Epithelial cell of prostate (primary cell): ENCODE data around the gene PNKP.
"Not testable (repeated sequence)": the region's sequence is repeated elsewhere in the genome, so short reads cannot be mapped to it uniquely, and the experiment has no call there.

ENCODE experiments used
- DNase-seq: peaks from one replicate; pipeline ENCODE4 v3.0.0-alpha.2; 2011; ENCODE audit warnings: low read depth, low spot score
- H3K27ac ChIP-seq: fragments of 450-650 bp; 2 replicates; pipeline ENCODE4 v1.5.1; 2017; ENCODE audit warnings: mild to moderate bottlenecking

The PNKP gene

GRCh38 chr19:49829721-49830120, 37.7 kb downstream of the PNKP start:
- DNase-seq: no peak
- no peak overlapping the region for H3K27ac ChIP-seq

- DNase-seq: no peak
- H3K27ac ChIP-seq: no peak overlapping the region
These were observed 38.2 kb downstream of the PNKP start for GRCh38 chr19:49829200-49829599.

- H3K27ac ChIP-seq: no peak overlapping the region
- DNase-seq: no peak
These were observed 40.3 kb downstream of the PNKP start for GRCh38 chr19:49827034-49827433.

- no peak overlapping the region for H3K27ac ChIP-seq
- DNase-seq: no peak
These were observed 42.7 kb downstream of the PNKP start for GRCh38 chr19:49824662-49825061.

GRCh38 chr19:49823472-49823871, 43.9 kb downstream of the PNKP start:
- DNase-seq: no peak
- no peak overlapping the region for H3K27ac ChIP-seq

- H3K27ac ChIP-seq: no peak overlapping the region
- DNase-seq: no peak
These were observed 47.3 kb downstream of the PNKP start for GRCh38 chr19:49820125-49820524.

GRCh38 chr19:49819452-49820115, 47.8 kb downstream of the PNKP start:
- H3K27ac ChIP-seq, DNase-seq: not testable (repeated sequence)

GRCh38 chr19:49818649-49819370, 48.6 kb downstream of the PNKP start:
- H3K27ac ChIP-seq: peak overlapping the region; percentile 82
- DNase-seq: no peak

- no peak for DNase-seq
These were observed 49.3 kb downstream of the PNKP start, which contains the start of gene MED25 for GRCh38 chr19:49817964-49818648. Gene MED25 (plus strand): TSS chr19:49818289. CDS start chr19:49818342, 53 bp downstream.

GRCh38 chr19:49816590-49816989, 50.8 kb downstream of the PNKP start:
- no peak overlapping the region for H3K27ac ChIP-seq

More at GRCh38 chr19:49817964-49818648, 49.3 kb downstream of the PNKP start, which contains the start of gene MED25:
- H3K27ac ChIP-seq: peak within 1 kb of the TSS; percentile 82

GRCh38 chr19:49814010-49814409, 53.4 kb downstream of the PNKP start:
- H3K27ac ChIP-seq: peak overlapping the region; percentile 55
- no peak for DNase-seq

More at GRCh38 chr19:49816590-49816989, 50.8 kb downstream of the PNKP start:
- DNase-seq: no peak

- H3K27ac ChIP-seq: peak within 1 kb of the TSS; percentile 55
- peak; percentile 63 for DNase-seq
These were observed 54.1 kb downstream of the PNKP start, which contains the start of gene FUZ for GRCh38 chr19:49812997-49813861. Gene FUZ (minus strand): TSS chr19:49813292. CDS start chr19:49813106, 186 bp downstream.

- no peak overlapping the region for H3K27ac ChIP-seq
These were observed 54.9 kb downstream of the PNKP start for GRCh38 chr19:49812452-49812996.

GRCh38 chr19:49811328-49811727, 56.0 kb downstream of the PNKP start:
- DNase-seq: no peak
- no peak overlapping the region for H3K27ac ChIP-seq

More at GRCh38 chr19:49812452-49812996, 54.9 kb downstream of the PNKP start:
- DNase-seq: no peak
